LNCAP (cell line): ENCODE results near the gene TTC21A.

Experiments
- TF ChIP-seq, protein P1 (sequence below): fragments of 450-650 bp; IDR thresholded peaks from 2 replicates; pipeline ENCODE4 v1.5.1; 2017; ENCODE audit warnings: mild to moderate bottlenecking

TTC21A gene

DNA sequence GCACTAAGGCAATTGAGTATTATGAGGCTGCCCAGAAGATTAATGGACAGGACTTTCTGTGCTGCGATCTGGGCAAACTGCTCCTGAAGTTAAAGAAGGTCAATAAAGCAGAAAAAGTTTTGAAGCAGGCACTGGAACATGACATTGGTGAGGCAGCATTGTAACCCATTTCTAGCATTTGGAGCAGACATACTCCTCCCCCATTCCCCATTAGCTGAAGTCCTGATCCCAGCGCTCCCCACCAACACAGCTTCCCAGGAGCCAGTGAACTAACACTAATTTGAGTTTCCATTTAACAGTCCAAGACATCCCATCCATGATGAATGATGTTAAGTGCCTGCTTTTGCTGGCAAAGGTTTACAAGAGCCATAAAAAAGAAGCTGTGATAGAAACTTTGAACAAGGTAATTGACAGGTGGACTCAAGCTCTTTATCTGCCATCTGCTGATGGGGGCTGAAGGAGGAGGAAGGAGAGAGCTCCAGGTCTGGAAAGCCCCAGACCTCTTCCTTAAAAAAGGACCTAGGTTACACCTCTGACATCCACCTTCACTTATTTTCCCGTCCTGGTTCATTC lies 23.3 kb downstream of the TTC21A start:
- TF ChIP-seq, protein P1, sequence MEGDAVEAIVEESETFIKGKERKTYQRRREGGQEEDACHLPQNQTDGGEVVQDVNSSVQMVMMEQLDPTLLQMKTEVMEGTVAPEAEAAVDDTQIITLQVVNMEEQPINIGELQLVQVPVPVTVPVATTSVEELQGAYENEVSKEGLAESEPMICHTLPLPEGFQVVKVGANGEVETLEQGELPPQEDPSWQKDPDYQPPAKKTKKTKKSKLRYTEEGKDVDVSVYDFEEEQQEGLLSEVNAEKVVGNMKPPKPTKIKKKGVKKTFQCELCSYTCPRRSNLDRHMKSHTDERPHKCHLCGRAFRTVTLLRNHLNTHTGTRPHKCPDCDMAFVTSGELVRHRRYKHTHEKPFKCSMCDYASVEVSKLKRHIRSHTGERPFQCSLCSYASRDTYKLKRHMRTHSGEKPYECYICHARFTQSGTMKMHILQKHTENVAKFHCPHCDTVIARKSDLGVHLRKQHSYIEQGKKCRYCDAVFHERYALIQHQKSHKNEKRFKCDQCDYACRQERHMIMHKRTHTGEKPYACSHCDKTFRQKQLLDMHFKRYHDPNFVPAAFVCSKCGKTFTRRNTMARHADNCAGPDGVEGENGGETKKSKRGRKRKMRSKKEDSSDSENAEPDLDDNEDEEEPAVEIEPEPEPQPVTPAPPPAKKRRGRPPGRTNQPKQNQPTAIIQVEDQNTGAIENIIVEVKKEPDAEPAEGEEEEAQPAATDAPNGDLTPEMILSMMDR = no peak

DNA sequence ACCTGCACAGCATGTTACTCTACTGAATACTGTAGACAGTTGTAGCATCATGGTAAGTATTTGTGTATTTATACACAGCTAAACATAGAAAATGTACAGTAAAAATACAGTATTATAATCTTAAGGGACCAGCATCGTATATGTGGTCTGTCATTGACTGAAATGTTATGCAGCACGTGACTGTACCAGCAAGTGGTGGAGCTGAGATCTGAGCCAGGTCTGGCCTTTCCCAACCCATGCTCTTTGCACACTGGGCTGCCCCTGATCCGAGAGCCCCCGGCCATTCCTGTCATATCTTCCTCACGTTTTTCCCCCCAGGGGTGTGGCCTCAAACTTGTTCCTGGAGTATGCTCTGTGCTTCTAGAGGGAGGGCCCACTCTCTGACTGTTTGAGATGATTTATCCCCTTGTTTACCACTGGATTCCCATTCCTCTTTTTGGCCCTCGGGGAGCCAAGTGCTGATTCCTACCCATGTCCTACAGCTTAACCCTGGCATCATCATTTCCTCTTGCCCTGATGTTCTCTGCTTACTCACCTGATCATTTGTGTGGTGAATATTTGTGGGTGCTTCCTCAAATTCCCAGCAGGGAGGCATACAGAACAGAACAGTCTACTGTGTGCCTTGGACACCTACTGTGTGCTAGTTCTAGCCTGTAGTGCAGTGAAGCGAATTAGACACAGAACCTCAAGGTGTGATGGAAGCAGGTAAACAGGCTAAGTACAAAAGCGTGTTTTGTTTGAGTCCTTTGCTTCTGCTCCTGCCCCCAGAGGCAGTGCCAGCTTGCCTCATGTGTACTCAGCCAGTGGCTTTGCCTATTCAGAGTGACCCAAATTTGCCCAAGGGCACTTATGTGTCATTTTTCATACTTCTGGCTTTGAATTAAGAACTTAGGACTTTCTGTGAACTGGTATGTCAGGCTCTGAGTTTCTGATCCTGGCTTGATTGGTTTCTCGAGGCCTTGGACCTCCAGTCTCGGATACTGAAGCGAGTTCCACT lies 24.9 kb downstream of the TTC21A start:
- TF ChIP-seq, protein P1 = no peak

DNA sequence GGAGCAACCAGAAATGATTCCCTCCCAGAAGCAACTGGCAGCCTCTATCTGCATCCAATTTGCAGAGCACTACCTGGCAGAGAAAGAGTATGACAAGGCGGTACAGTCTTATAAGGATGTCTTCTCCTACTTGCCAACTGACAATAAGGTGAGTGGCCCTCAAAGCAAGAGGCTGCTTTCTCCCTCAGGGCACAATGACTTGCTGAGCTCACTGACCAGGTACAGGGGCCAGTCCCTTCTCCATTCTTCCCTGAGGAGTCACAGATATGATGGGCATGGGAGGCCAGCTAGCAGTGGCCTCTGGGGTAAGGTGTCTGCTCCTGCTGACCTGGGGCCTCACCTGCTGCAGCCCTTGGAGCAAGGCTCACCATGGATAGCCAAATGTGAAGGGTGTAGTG lies 25.6 kb downstream of the TTC21A start:
- TF ChIP-seq, protein P1 = no peak

DNA sequence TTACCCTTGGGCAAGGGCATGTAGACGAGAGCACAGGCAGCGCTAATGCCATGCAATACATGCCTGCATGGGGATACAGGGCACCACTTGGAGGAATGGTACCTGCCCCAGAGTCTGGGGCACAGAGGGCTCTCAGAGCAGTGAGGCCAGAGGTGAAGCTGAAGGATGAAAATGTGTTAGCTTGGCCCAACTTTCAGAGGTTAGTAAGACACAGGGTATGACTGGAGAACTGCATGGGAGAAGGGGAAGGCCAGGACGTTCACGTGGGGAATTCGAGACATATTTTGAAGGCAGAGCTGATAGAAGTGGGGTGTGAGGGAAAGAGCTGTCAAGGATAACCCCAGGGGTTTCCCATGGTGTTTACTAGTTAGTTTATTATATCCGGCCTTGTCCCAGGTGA lies 26.3 kb downstream of the TTC21A start:
- TF ChIP-seq, protein P1 = no peak

DNA sequence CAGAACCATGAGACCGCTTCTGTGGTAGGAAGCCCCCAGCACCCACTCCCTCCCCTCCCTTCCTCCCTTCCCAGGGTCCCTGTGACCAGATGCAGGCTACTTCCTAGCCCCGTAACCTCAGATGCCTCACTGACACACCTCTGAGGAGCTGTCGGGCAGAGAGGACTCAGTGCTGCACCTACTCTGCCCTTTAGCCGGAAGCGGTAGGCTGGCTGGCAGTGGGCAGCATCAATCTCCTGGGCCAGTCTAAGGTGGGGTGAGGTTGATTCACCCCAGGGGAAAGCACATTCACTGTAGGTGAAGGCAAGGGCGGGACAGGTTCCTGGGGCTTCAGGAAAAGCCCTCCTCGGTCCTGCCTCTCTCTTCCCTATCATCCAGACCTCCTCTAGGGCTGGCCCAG lies 26.8 kb downstream of the TTC21A start:
- TF ChIP-seq, protein P1 = no peak

DNA sequence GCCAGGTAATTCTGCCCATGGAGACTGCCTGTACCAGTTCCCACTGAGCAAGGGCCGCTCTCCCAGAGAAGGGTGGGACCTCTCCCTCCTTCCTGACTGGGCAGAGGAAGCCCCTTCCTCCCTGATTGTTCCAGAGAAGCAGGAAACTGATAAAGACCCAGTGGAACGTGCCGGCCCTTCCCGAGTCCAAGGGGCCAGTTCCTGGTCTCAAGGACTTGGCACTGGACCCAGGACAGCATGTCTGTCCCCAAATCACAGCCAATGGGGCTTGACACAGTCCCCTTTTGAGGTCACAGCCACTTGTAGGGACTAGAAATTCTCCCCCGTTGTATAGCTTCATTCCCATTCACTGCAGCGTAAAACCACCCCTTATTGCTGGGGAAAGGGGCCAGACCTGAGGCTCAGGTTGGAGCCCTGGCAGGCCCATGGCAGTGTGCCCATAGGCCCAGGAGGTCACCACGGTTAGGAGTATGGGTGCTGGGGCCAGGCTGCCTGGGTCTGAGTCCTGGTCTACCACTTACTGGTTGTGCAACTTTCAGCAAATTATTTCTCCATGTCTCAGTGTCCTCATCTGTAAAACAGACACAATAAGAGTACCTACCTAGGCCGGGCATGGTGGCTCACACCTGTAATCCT lies 27.8 kb downstream of the TTC21A start:
- TF ChIP-seq, protein P1 = no peak

DNA sequence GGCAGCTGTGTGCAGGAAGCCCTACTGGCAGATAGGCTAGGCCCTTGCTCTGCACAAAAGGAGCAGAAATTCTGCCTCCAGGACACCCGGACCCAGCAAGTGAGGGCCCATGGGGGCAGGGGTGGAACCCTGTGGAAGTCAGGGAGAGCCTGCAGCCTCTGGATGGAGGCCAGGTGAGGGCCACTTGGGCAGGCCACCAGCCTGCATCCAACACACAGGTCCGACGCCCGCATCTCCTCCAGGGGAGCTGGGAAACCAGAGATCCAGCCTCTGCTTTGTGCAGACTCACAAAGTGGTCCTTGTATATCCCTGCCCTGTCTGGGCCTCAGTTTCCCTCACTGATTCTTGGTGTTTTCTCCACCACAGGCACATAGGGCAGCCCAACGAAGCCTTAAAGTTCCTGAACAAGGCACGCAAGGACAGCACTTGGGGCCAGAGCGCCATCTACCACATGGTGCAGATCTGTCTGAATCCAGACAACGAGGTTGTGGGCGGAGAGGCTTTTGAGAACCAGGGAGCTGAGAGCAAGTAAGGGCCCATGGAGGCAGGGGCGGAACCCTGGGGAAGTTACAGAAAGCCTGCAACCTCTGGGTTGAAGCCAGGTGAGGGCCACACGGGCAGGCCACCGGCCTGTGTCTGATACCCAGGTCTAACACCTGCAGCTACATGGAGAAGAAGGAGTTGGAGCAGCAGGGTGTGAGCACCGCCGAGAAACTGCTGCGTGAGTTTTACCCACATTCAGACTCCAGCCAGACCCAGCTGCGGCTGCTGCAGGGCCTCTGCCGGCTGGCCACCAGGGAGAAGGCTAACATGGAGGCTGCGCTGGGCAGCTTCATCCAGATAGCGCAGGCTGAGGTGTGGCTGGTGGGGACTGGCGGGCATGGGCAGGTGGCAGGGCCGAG lies 29.3 kb downstream of the TTC21A start:
- TF ChIP-seq, protein P1 = no peak
